PC-3 (cell line): ENCODE results near the gene DCP2. TPM values are rescaled to one million over a fixed set of nuclear protein-coding genes. Genes with fewer than 3 reads are reported as not detected.

Experiments
- ATAC-seq: fragments of 200-7000 bp; cut with Tn5 transposase; 2 replicates; pipeline ENCODE4 v1.9.1; 2020; ENCODE audit warnings: mild to moderate bottlenecking, moderate library complexity
- BruUV-seq: library from RNA; stranded (reverse); fragments of 400-500 nt; replicated peaks from 2 replicates; lab custom pipeline; 2021; lab: Mats Ljungman, UMichigan
- CTCF ChIA-PET: fragments of 300-600 bp; sonication (Branson Sonifier 250); formaldehyde crosslinking; loops from one replicate; lab custom pipeline; 2022; ENCODE audit warnings: antibody characterized with exemption; lab: Charles Lee
- POLR2A ChIA-PET: fragments of 300-600 bp; sonication (Branson Sonifier 250); formaldehyde crosslinking; loops from one replicate; lab custom pipeline; 2022; ENCODE audit warnings: antibody characterized with exemption; ENCODE audit not compliant: unreplicated experiment; lab: Charles Lee
- DNase-seq: peaks from one replicate; pipeline ENCODE4 v3.0.0-alpha.2; 2015
- H2AFZ ChIP-seq: fragments of 300-600 bp; sonication (generic); 2 replicates; pipeline ENCODE4 v1.6.0; 2016; ENCODE audit warnings: antibody characterized with exemption, low read length
- H3F3A ChIP-seq: fragments of 300-600 bp; sonication (generic); one replicate; pipeline ENCODE4 v1.6.0; 2017; ENCODE audit warnings: antibody characterized with exemption, low read length, control low read depth, mild to moderate bottlenecking; ENCODE audit not compliant: unreplicated experiment
- H3K27ac ChIP-seq: fragments of 300-600 bp; sonication (generic); 2 replicates; pipeline ENCODE4 v1.5.1; 2016; ENCODE audit warnings: mild to moderate bottlenecking, low read length
- H3K27me3 ChIP-seq: fragments of 300-600 bp; sonication (generic); 2 replicates; pipeline ENCODE4 v1.6.1; 2016; ENCODE audit warnings: low read length, mixed read lengths
- H3K36me3 ChIP-seq: fragments of 300-600 bp; sonication (generic); 2 replicates; pipeline ENCODE4 v1.6.1; 2016; ENCODE audit warnings: low read depth, mixed run types, low read length, mixed read lengths
- H3K4me1 ChIP-seq: fragments of 300-600 bp; sonication (generic); 2 replicates; pipeline ENCODE4 v1.5.1; 2016; ENCODE audit warnings: low read length; ENCODE audit not compliant: insufficient read depth
- H3K4me2 ChIP-seq: fragments of 300-600 bp; sonication (generic); 2 replicates; pipeline ENCODE4 v1.6.0; 2016; ENCODE audit warnings: low read length
- H3K4me3 ChIP-seq: fragments of 300-600 bp; sonication (generic); 2 replicates; pipeline ENCODE4 v1.5.1; 2016; ENCODE audit warnings: mild to moderate bottlenecking, low read length, mixed read lengths
- H3K79me2 ChIP-seq: fragments of 300-600 bp; sonication (generic); 2 replicates; pipeline ENCODE4 v1.6.1; 2017; ENCODE audit warnings: low read length, mixed read lengths
- H3K9ac ChIP-seq: fragments of 300-600 bp; sonication (generic); 2 replicates; pipeline ENCODE4 v1.6.0; 2016; ENCODE audit warnings: mild to moderate bottlenecking, low read length
- H3K9me2 ChIP-seq: fragments of 300-600 bp; sonication (generic); replicated peaks from 2 replicates; pipeline ENCODE4 v1.6.1; 2016; ENCODE audit warnings: mixed run types, low read length, mixed read lengths
- H3K9me3 ChIP-seq: fragments of 300-600 bp; sonication (generic); 2 replicates; pipeline ENCODE4 v1.6.1; 2016; ENCODE audit warnings: low read length, mixed read lengths
- H4K20me1 ChIP-seq: fragments of 300-600 bp; sonication (generic); 2 replicates; pipeline ENCODE4 v1.6.1; 2016; ENCODE audit warnings: low read length, mixed read lengths
- CTCF ChIP-seq: fragments of 300-600 bp; sonication (generic); conservative IDR thresholded peaks from 2 replicates; pipeline ENCODE4 v1.5.1; 2017; ENCODE audit warnings: antibody characterized with exemption, low read depth, mild to moderate bottlenecking, low read length
- EZH2 ChIP-seq: fragments of 300-600 bp; sonication (generic); IDR thresholded peaks from one replicate; pipeline ENCODE4 v1.6.1; 2017; ENCODE audit warnings: antibody characterized with exemption, mild to moderate bottlenecking, low read length; ENCODE audit not compliant: unreplicated experiment
- EZH2phosphoT487 ChIP-seq: fragments of 300-600 bp; sonication (generic); IDR thresholded peaks from 2 replicates; pipeline ENCODE4 v1.6.1; 2018; ENCODE audit warnings: mild to moderate bottlenecking, antibody characterized with exemption, low read length, borderline replicate concordance
- intact Hi-C: fragments of 100-400 bp; cut with micrococcal nuclease; formaldehyde crosslinking; loops from 2 replicates; pipeline ENCODE4 v1.9.0; 2023
- total RNA-seq: library from RNA; depleted of rRNA; stranded (reverse); fragments of >200 nt; gene quantifications from 2 replicates; pipeline ENCODE4 v1.2.3, GENCODE V29; 2014

DCP2 gene
- total RNA-seq, 1 experiment from 2014 or later, result 33.6 TPM

- Histone ChIP-seq H3K4me2 (no peak overlapping the region), H3K4me1 (peaks cover 54% of the 10 kb centered on the region), H3K4me3 (no peak overlapping the region), H3K9ac (no peak overlapping the region), H3K36me3 (0 out of 2 replicates have a peak, but pooled peaks cover 6% of the 10 kb centered on the region), H3K9me2 (no peaks in the 10 kb centered on the region), H3F3A (no peaks in the 10 kb centered on the region), H3K27ac (peak overlapping the region; percentile 35), H2AFZ (no peak overlapping the region), H3K9me3 (no peaks in the 10 kb centered on the region), H3K79me2 (0 out of 2 replicates have a peak, but pooled peaks cover 13% of the 10 kb centered on the region), H3K27me3 (no peaks in the 10 kb centered on the region), H4K20me1 (no peaks in the 10 kb centered on the region)
- CTCF ChIA-PET, result no interaction called here
- intact Hi-C loops, result no loop called here
- POLR2A ChIA-PET, result no interaction called here
- TF ChIP-seq EZH2phosphoT487 (no peak), EZH2 (no peak), CTCF (no peak)
- DNase-seq (peak; percentile 58), ATAC-seq (peak; percentile 8)
- BruUV-seq, result no TSS peak
Observed at GRCh38 chr5:113022661-113023060, 46.1 kb downstream of the DCP2 start.

GRCh38 chr5:113024076-113024697 is 47.6 kb downstream of the DCP2 start:
- Histone ChIP-seq H3K27me3 (no peaks in the 10 kb centered on the region), H3K27ac (no peak overlapping the region), H3K9ac (no peak overlapping the region), H3K9me3 (no peaks in the 10 kb centered on the region), H3K36me3 (peaks cover 5% of the 10 kb centered on the region; the same call in 1 of the 2 replicates), H3K9me2 (no peaks in the 10 kb centered on the region), H2AFZ (no peak overlapping the region), H3K4me3 (no peak overlapping the region), H3K4me1 (peaks cover 39% of the 10 kb centered on the region), H3K4me2 (no peak overlapping the region), H3F3A (no peaks in the 10 kb centered on the region), H3K79me2 (0 out of 2 replicates have a peak, but pooled peaks cover 2% of the 10 kb centered on the region), H4K20me1 (no peaks in the 10 kb centered on the region)
- ATAC-seq (no peak), DNase-seq (no peak)
- TF ChIP-seq EZH2phosphoT487, result no peak
- TF ChIP-seq CTCF, result no peak
- no peak for TF ChIP-seq EZH2
- intact Hi-C loops, result no loop called here
- POLR2A ChIA-PET, result no interaction called here
- CTCF ChIA-PET, result no interaction called here
- BruUV-seq, result no TSS peak

GRCh38 chr5:113025596-113025995 is 49.0 kb downstream of the DCP2 start:
- no peak for DNase-seq
- intact Hi-C loops, result no loop called here
- H3F3A ChIP-seq, result no peaks in the 10 kb centered on the region
- no peak overlapping the region for H3K27ac ChIP-seq
- H3K9ac ChIP-seq, result no peak overlapping the region
- H3K9me3 ChIP-seq, result no peaks in the 10 kb centered on the region
- no peaks in the 10 kb centered on the region for H4K20me1 ChIP-seq
- H2AFZ ChIP-seq, result no peak overlapping the region
- ChIA-PET CTCF (interaction anchor here (0.6 kb wide), 1 partner anchor 14 kb away, joined by 3 read pairs; no protein-coding TSS in a partner anchor), POLR2A (no interaction called here)
- no peaks in the 10 kb centered on the region for H3K27me3 ChIP-seq
- TF ChIP-seq EZH2phosphoT487 (no peak), CTCF (no peak), EZH2 (no peak)
- BruUV-seq, result no TSS peak
- no peak overlapping the region for H3K4me2 ChIP-seq
- H3K4me3 ChIP-seq, result no peak overlapping the region
- H3K79me2 ChIP-seq, result no peaks in the 10 kb centered on the region
- no peaks in the 10 kb centered on the region for H3K9me2 ChIP-seq
- ATAC-seq, result no peak
- H3K36me3 ChIP-seq, result peaks cover 5% of the 10 kb centered on the region; the same call in 1 of the 2 replicates
- H3K4me1 ChIP-seq, result peaks cover 25% of the 10 kb centered on the region
